ENCODE data around the gene URB1.

Gene URB1

GRCh38 chr21:32337206-32337605 is 55.6 kb downstream of the URB1 start:
- H3K27me3 ChIP-seq (ENCODE audit: control insufficient read depth in 3 of 3, insufficient read depth in 3 of 3, low read depth in 1 of 3, low read length in 3 of 3), result no peaks in the 10 kb centered on the region
- WGBS, 2 donors (ENCODE audit: extremely low coverage in 2 of 2, insufficient read length in 2 of 2, insufficient replicate concordance in 1 of 2), result no CpG with 5 or more reads among the region's 8 CpGs
- H3K27ac ChIP-seq (replicated peaks; ENCODE audit: low read length), result no peak overlapping the region
- no peak overlapping the region for H3K4me3 ChIP-seq (ENCODE audit: low read length in 2 of 2)
- H3K18ac ChIP-seq (ENCODE audit: low read length), result peak overlapping the region; percentile 18
- no peak overlapping the region for H2AK5ac ChIP-seq (ENCODE audit: low read depth, low read length)
- no peak overlapping the region for H4K91ac ChIP-seq (ENCODE audit: low read depth, low read length, poor library complexity)
- peaks cover 15 to 96% of the 10 kb centered on the region in 2 donors for H3K36me3 ChIP-seq (replicated peaks in 1 of 2; ENCODE audit: control insufficient read depth in 2 of 2, insufficient read depth in 2 of 2, low read length in 2 of 2)
- no peak overlapping the region for H2BK120ac ChIP-seq (ENCODE audit: low read depth, low read length)
- H4K8ac ChIP-seq (ENCODE audit: low read depth, low read length), result no peak overlapping the region
- peaks cover 5 to 15% of the 10 kb centered on the region in 2 donors for H3K9me3 ChIP-seq (replicated peaks in 1 of 2; ENCODE audit: control insufficient read depth in 2 of 2, insufficient read depth in 1 of 2, low read depth in 1 of 2, low read length in 2 of 2)
- H3K14ac ChIP-seq (ENCODE audit: low read length), result no peak overlapping the region
- H2BK5ac ChIP-seq (ENCODE audit: low read length), result no peak overlapping the region
- no peak overlapping the region for H3K9ac ChIP-seq (ENCODE audit: low read depth, low read length, poor library complexity)
- no peak overlapping the region for H3K23ac ChIP-seq (ENCODE audit: low read depth, low read length, poor library complexity)
- no peak overlapping the region for H3K4ac ChIP-seq (ENCODE audit: low read length)
- H2AFZ ChIP-seq (ENCODE audit: low read length), result no peak overlapping the region
- no peaks in the 10 kb centered on the region for H3K79me1 ChIP-seq (ENCODE audit: low read depth, low read length)
- peaks cover 0 to 10% of the 10 kb centered on the region in 2 donors for H3K4me1 ChIP-seq (ENCODE audit: control insufficient read depth in 2 of 2, insufficient read depth in 1 of 2, low read depth in 1 of 2, low read length in 2 of 2)
- no peak overlapping the region for H2BK15ac ChIP-seq (ENCODE audit: low read length)
- H3K4me2 ChIP-seq (ENCODE audit: insufficient read depth, low read length, poor library complexity, severe bottlenecking), result no peak overlapping the region
- no peak overlapping the region for H2BK12ac ChIP-seq (ENCODE audit: low read length)
- DNase-seq (ENCODE audit: low spot score), result no peak

- no peak overlapping the region for H3K14ac ChIP-seq (ENCODE audit: low read length)
- H3K4ac ChIP-seq (ENCODE audit: low read length), result no peak overlapping the region
- no peak overlapping the region for H2BK15ac ChIP-seq (ENCODE audit: low read length)
- H3K4me1 ChIP-seq (ENCODE audit: control insufficient read depth in 2 of 2, insufficient read depth in 1 of 2, low read depth in 1 of 2, low read length in 2 of 2), result peaks cover 5 to 12% of the 10 kb centered on the region in 2 donors
- H2BK5ac ChIP-seq (ENCODE audit: low read length), result no peak overlapping the region
- no peak overlapping the region for H3K4me2 ChIP-seq (ENCODE audit: insufficient read depth, low read length, poor library complexity, severe bottlenecking)
- DNase-seq (ENCODE audit: low spot score), result no peak
- H3K79me1 ChIP-seq (ENCODE audit: low read depth, low read length), result no peaks in the 10 kb centered on the region
- H3K36me3 ChIP-seq (replicated peaks in 1 of 2; ENCODE audit: control insufficient read depth in 2 of 2, insufficient read depth in 2 of 2, low read length in 2 of 2), result peaks cover 15 to 94% of the 10 kb centered on the region in 2 donors
- no peak overlapping the region for H4K91ac ChIP-seq (ENCODE audit: low read depth, low read length, poor library complexity)
- no peak overlapping the region for H3K27ac ChIP-seq (replicated peaks; ENCODE audit: low read length)
- H3K27me3 ChIP-seq (ENCODE audit: control insufficient read depth in 3 of 3, insufficient read depth in 3 of 3, low read depth in 1 of 3, low read length in 3 of 3), result no peaks in the 10 kb centered on the region
- H3K9ac ChIP-seq (ENCODE audit: low read depth, low read length, poor library complexity), result no peak overlapping the region
- H2BK12ac ChIP-seq (ENCODE audit: low read length), result no peak overlapping the region
- no peak overlapping the region for H3K4me3 ChIP-seq (ENCODE audit: low read length in 2 of 2)
- no peak overlapping the region for H3K18ac ChIP-seq (ENCODE audit: low read length)
- no peak overlapping the region for H2BK120ac ChIP-seq (ENCODE audit: low read depth, low read length)
- H2AFZ ChIP-seq (ENCODE audit: low read length), result no peak overlapping the region
- H3K9me3 ChIP-seq (replicated peaks in 1 of 2; ENCODE audit: control insufficient read depth in 2 of 2, insufficient read depth in 1 of 2, low read depth in 1 of 2, low read length in 2 of 2), result peaks cover 5 to 18% of the 10 kb centered on the region in 2 donors
- no peak overlapping the region for H3K23ac ChIP-seq (ENCODE audit: low read depth, low read length, poor library complexity)
- WGBS, 2 donors (ENCODE audit: extremely low coverage in 2 of 2, insufficient read length in 2 of 2, insufficient replicate concordance in 1 of 2), result no CpG with 5 or more reads among the region's 1 CpG
- H4K8ac ChIP-seq (ENCODE audit: low read depth, low read length), result no peak overlapping the region
- no peak overlapping the region for H2AK5ac ChIP-seq (ENCODE audit: low read depth, low read length)
These were observed 56.1 kb downstream of the URB1 start for GRCh38 chr21:32336711-32337110.

GRCh38 chr21:32335601-32336575 is 56.9 kb downstream of the URB1 start:
- no peak for DNase-seq (ENCODE audit: low spot score)
- H3K27me3 ChIP-seq (ENCODE audit: control insufficient read depth in 3 of 3, insufficient read depth in 3 of 3, low read depth in 1 of 3, low read length in 3 of 3), result no peaks in the 10 kb centered on the region
- H3K36me3 ChIP-seq (replicated peaks in 1 of 2; ENCODE audit: control insufficient read depth in 2 of 2, insufficient read depth in 2 of 2, low read length in 2 of 2), result peaks cover 15 to 86% of the 10 kb centered on the region in 2 donors
- H2AK5ac ChIP-seq (ENCODE audit: low read depth, low read length), result no peak overlapping the region
- no peak overlapping the region for H2BK5ac ChIP-seq (ENCODE audit: low read length)
- no peak overlapping the region for H3K4ac ChIP-seq (ENCODE audit: low read length)
- no peak overlapping the region for H2BK15ac ChIP-seq (ENCODE audit: low read length)
- H3K4me3 ChIP-seq (ENCODE audit: low read length in 2 of 2), result no peak overlapping the region
- no peak overlapping the region for H3K4me2 ChIP-seq (ENCODE audit: insufficient read depth, low read length, poor library complexity, severe bottlenecking)
- H3K9me3 ChIP-seq (replicated peaks in 1 of 2; ENCODE audit: control insufficient read depth in 2 of 2, insufficient read depth in 1 of 2, low read depth in 1 of 2, low read length in 2 of 2), result peaks cover 5 to 18% of the 10 kb centered on the region in 2 donors
- no peak overlapping the region for H4K91ac ChIP-seq (ENCODE audit: low read depth, low read length, poor library complexity)
- H2AFZ ChIP-seq (ENCODE audit: low read length), result no peak overlapping the region
- no peak overlapping the region for H4K8ac ChIP-seq (ENCODE audit: low read depth, low read length)
- H3K4me1 ChIP-seq (ENCODE audit: control insufficient read depth in 2 of 2, insufficient read depth in 1 of 2, low read depth in 1 of 2, low read length in 2 of 2), result peaks cover 12 to 18% of the 10 kb centered on the region in 2 donors
- WGBS, 2 donors (ENCODE audit: extremely low coverage in 2 of 2, insufficient read length in 2 of 2, insufficient replicate concordance in 1 of 2), result no CpG with 5 or more reads among the region's 27 CpGs
- no peak overlapping the region for H3K14ac ChIP-seq (ENCODE audit: low read length)
- H3K23ac ChIP-seq (ENCODE audit: low read depth, low read length, poor library complexity), result no peak overlapping the region
- H3K79me1 ChIP-seq (ENCODE audit: low read depth, low read length), result no peaks in the 10 kb centered on the region
- H2BK12ac ChIP-seq (ENCODE audit: low read length), result no peak overlapping the region
- H3K27ac ChIP-seq (replicated peaks; ENCODE audit: low read length), result no peak overlapping the region
- H3K18ac ChIP-seq (ENCODE audit: low read length), result peak overlapping the region; percentile 18
- no peak overlapping the region for H3K9ac ChIP-seq (ENCODE audit: low read depth, low read length, poor library complexity)
- H2BK120ac ChIP-seq (ENCODE audit: low read depth, low read length), result no peak overlapping the region

- H3K4ac ChIP-seq (ENCODE audit: low read length), result no peak overlapping the region
- peaks cover 20 to 22% of the 10 kb centered on the region in 2 donors for H3K4me1 ChIP-seq (ENCODE audit: control insufficient read depth in 2 of 2, insufficient read depth in 1 of 2, low read depth in 1 of 2, low read length in 2 of 2)
- no peak for DNase-seq (ENCODE audit: low spot score)
- H3K14ac ChIP-seq (ENCODE audit: low read length), result no peak overlapping the region
- peak overlapping the region; percentile 53 for H3K18ac ChIP-seq (ENCODE audit: low read length)
- peaks cover 13 to 78% of the 10 kb centered on the region in 2 donors for H3K36me3 ChIP-seq (replicated peaks in 1 of 2; ENCODE audit: control insufficient read depth in 2 of 2, insufficient read depth in 2 of 2, low read length in 2 of 2)
- no peak overlapping the region for H3K4me2 ChIP-seq (ENCODE audit: insufficient read depth, low read length, poor library complexity, severe bottlenecking)
- WGBS, 2 donors (ENCODE audit: extremely low coverage in 2 of 2, insufficient read length in 2 of 2, insufficient replicate concordance in 1 of 2), result no CpG with 5 or more reads among the region's 12 CpGs
- H3K9ac ChIP-seq (ENCODE audit: low read depth, low read length, poor library complexity), result peak overlapping the region; percentile 34
- H2BK15ac ChIP-seq (ENCODE audit: low read length), result no peak overlapping the region
- H3K79me1 ChIP-seq (ENCODE audit: low read depth, low read length), result no peaks in the 10 kb centered on the region
- H3K4me3 ChIP-seq (ENCODE audit: low read length in 2 of 2), result no peak overlapping the region
- no peak overlapping the region for H2BK5ac ChIP-seq (ENCODE audit: low read length)
- no peak overlapping the region for H2BK120ac ChIP-seq (ENCODE audit: low read depth, low read length)
- H2AK5ac ChIP-seq (ENCODE audit: low read depth, low read length), result no peak overlapping the region
- no peak overlapping the region for H4K8ac ChIP-seq (ENCODE audit: low read depth, low read length)
- H3K23ac ChIP-seq (ENCODE audit: low read depth, low read length, poor library complexity), result peak overlapping the region; percentile 36
- peaks cover 5 to 18% of the 10 kb centered on the region in 2 donors for H3K9me3 ChIP-seq (replicated peaks in 1 of 2; ENCODE audit: control insufficient read depth in 2 of 2, insufficient read depth in 1 of 2, low read depth in 1 of 2, low read length in 2 of 2)
- peak overlapping the region; percentile 11 for H2BK12ac ChIP-seq (ENCODE audit: low read length)
- no peaks in the 10 kb centered on the region for H3K27me3 ChIP-seq (ENCODE audit: control insufficient read depth in 3 of 3, insufficient read depth in 3 of 3, low read depth in 1 of 3, low read length in 3 of 3)
- no peak overlapping the region for H2AFZ ChIP-seq (ENCODE audit: low read length)
- no peak overlapping the region for H4K91ac ChIP-seq (ENCODE audit: low read depth, low read length, poor library complexity)
- H3K27ac ChIP-seq (replicated peaks; ENCODE audit: low read length), result no peak overlapping the region
These were observed 57.8 kb downstream of the URB1 start for GRCh38 chr21:32334980-32335531.

Data from neuronal stem cell (in vitro differentiated cells).